Suprapubic skin (tissue), 4 donors: ENCODE measurements around the gene PRMT1. TPM values are rescaled to one million over a fixed set of nuclear protein-coding genes. Genes with fewer than 3 reads are reported as not detected.

Experiments used
- DNase-seq, 2 donors: peaks; one replicate each; pipeline ENCODE4 v3.0.0-alpha.2; 2019; ENCODE audit warnings: low spot score in 2 of 2
- H3K27ac ChIP-seq: fragments of 200-600 bp; sonication (generic); one replicate; pipeline ENCODE4 v1.5.1; 2019
- H3K27me3 ChIP-seq: fragments of 200-600 bp; sonication (generic); one replicate; pipeline ENCODE4 v1.5.1; 2019
- H3K36me3 ChIP-seq: fragments of 200-600 bp; sonication (generic); one replicate; pipeline ENCODE4 v1.5.1; 2019
- H3K4me1 ChIP-seq: fragments of 200-600 bp; sonication (generic); one replicate; pipeline ENCODE4 v1.5.1; 2019
- H3K4me3 ChIP-seq: fragments of 200-600 bp; sonication (generic); one replicate; pipeline ENCODE4 v1.5.1; 2019; ENCODE audit warnings: mild to moderate bottlenecking
- H3K9me3 ChIP-seq: fragments of 200-600 bp; sonication (generic); one replicate; pipeline ENCODE4 v1.5.1; 2019
- CTCF ChIP-seq, 2 donors: fragments of 200-600 bp in 1 of 2; fragments of 450-650 bp in 1 of 2; sonication (generic) in 1 of 2; IDR thresholded peaks; one replicate each; pipeline ENCODE4 v1.5.1; 2016 to 2019; ENCODE audit warnings: antibody characterized with exemption in 2 of 2, mild to moderate bottlenecking in 1 of 2, moderate library complexity in 1 of 2
- EP300 ChIP-seq: sonication (generic); formaldehyde crosslinking; IDR thresholded peaks from one replicate; pipeline ENCODE4 v1.6.1; 2017; ENCODE audit warnings: antibody characterized with exemption
- POLR2A ChIP-seq, 2 donors: fragments of 450-650 bp; IDR thresholded peaks; one replicate each; pipeline ENCODE4 v1.6.1; 2017; ENCODE audit warnings: antibody characterized with exemption in 2 of 2, mild to moderate bottlenecking in 2 of 2, moderate library complexity in 2 of 2
- POLR2AphosphoS5 ChIP-seq, 3 donors: sonication (generic); formaldehyde crosslinking; IDR thresholded peaks; one replicate each; pipeline ENCODE4 v1.6.1; 2017; ENCODE audit warnings: antibody characterized with exemption in 3 of 3
- whole genome bisulfite sequencing: methylation state at CpG from one replicate; pipeline ENCODE4 v1.1.5; 2018; 5-methylcytosine and 5-hydroxymethylcytosine counted together
- total RNA-seq, 4 donors: library from RNA; depleted of rRNA; stranded (reverse); fragments of >200 nt; gene quantifications; one replicate each; pipeline ENCODE4 v1.1.0, GENCODE V29; 2016

Gene PRMT1
- total RNA-seq, 4 donors from 2014 or later = 101 to 142 (median 112) TPM

GRCh38 chr19:49645995-49646394 lies 31.1 kb upstream of the PRMT1 start:
- H3K9me3 ChIP-seq = no peaks in the 10 kb centered on the region
- no peak overlapping the region for H3K4me3 ChIP-seq
- DNase-seq = no peak
- peaks cover 52% of the 10 kb centered on the region for H3K36me3 ChIP-seq
- 94% methylated on average over 13 of the region's 13 CpGs for WGBS
- no peak overlapping the region for H3K27ac ChIP-seq
- no peaks in the 10 kb centered on the region for H3K27me3 ChIP-seq
- peaks cover 33% of the 10 kb centered on the region for H3K4me1 ChIP-seq
- TF ChIP-seq POLR2AphosphoS5 (IDR thresholded peaks at IDR 0.05) = no peak
- no peak for TF ChIP-seq POLR2A (IDR thresholded peaks at IDR 0.05)
- no peak for TF ChIP-seq CTCF (IDR thresholded peaks at IDR 0.05)
- TF ChIP-seq EP300 = no peak

DNA sequence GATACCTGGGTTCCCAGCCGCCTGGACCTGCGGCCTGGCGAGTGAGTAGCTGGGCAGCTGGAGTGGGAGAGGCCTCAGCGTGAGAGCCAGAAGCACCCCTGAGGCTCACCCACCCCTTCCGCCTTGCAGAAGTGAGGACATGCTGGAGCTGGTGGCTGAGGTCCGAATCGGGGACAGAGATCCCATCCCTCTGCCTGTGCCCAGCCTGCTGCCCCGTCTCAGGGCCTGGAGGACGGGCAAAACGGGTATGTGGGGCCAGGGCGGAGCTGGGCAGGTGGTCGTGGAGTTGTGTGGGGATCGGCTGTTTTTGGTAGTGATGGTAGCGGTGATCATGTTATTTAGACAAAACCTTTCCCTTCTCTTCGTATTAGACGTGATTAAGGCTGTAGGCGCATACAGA lies 30.5 kb upstream of the PRMT1 start:
- H3K4me1 ChIP-seq = peaks cover 27% of the 10 kb centered on the region
- H3K9me3 ChIP-seq = no peaks in the 10 kb centered on the region
- H3K36me3 ChIP-seq = peaks cover 58% of the 10 kb centered on the region
- TF ChIP-seq EP300 = no peak
- TF ChIP-seq CTCF (IDR thresholded peaks at IDR 0.05) = no peak
- TF ChIP-seq POLR2A (IDR thresholded peaks at IDR 0.05) = no peak
- no peak for TF ChIP-seq POLR2AphosphoS5 (IDR thresholded peaks at IDR 0.05)
- no peak for DNase-seq
- H3K27me3 ChIP-seq = no peaks in the 10 kb centered on the region
- 96% methylated on average over 15 of the region's 17 CpGs for WGBS
- H3K4me3 ChIP-seq = no peak overlapping the region
- H3K27ac ChIP-seq = no peak overlapping the region

DNA sequence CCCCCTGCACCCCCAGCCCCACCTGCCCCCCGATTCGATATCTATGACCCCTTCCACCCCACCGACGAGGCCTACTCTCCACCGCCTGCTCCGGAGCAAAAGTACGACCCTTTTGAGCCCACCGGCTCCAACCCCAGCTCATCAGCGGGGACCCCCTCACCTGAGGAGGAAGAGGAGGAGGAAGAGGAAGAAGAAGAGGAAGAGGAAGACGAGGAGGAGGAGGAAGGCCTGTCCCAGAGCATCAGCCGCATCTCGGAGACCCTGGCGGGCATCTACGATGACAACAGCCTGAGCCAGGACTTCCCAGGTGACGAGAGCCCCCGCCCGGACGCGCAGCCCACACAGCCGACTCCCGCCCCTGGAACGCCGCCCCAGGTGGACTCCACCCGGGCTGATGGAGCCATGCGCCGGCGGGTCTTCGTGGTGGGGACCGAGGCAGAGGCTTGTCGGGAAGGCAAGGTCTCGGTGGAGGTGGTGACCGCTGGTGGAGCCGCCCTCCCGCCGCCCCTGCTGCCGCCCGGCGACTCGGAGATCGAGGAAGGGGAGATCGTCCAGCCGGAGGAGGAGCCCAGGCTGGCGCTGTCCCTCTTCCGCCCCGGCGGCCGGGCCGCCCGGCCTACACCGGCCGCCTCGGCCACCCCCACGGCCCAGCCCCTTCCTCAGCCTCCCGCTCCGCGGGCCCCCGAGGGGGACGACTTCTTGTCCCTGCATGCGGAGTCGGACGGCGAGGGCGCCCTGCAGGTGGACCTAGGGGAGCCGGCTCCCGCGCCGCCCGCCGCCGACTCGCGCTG lies 25.8 kb upstream of the PRMT1 start:
- Histone ChIP-seq H3K27me3 (no peaks in the 10 kb centered on the region), H3K9me3 (no peaks in the 10 kb centered on the region), H3K36me3 (peaks cover 91% of the 10 kb centered on the region), H3K4me3 (no peak overlapping the region), H3K4me1 (no peaks in the 10 kb centered on the region), H3K27ac (no peak overlapping the region)
- DNase-seq = no peak
- 89% methylated on average over 27 of the region's 72 CpGs for WGBS
- TF ChIP-seq CTCF (IDR thresholded peaks at IDR 0.05) (no peak), POLR2A (IDR thresholded peaks at IDR 0.05) (no peak)

DNA sequence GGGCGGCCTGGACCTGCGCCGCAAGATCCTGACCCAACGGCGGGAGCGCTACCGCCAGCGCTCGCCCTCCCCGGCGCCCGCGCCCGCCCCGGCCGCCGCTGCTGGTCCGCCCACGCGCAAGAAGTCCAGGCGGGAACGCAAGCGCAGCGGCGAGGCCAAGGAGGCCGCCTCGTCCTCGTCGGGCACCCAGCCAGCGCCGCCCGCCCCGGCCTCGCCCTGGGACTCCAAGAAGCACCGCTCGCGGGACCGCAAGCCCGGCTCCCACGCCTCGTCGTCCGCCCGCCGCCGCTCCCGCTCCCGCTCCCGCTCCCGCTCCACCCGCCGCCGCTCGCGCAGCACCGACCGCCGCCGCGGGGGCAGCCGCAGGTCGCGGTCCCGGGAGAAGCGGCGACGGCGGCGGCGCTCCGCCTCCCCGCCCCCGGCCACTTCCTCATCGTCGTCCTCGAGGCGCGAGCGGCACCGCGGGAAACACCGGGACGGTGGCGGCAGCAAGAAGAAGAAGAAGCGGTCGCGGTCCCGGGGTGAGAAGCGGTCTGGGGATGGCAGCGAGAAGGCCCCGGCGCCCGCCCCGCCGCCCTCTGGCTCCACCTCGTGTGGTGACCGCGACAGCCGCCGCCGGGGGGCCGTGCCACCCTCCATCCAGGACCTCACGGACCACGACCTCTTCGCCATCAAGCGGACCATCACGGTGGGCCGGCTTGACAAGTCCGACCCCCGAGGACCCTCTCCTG lies 25.1 kb upstream of the PRMT1 start:
- DNase-seq = no peak
- Histone ChIP-seq H3K4me3 (no peak overlapping the region), H3K9me3 (no peaks in the 10 kb centered on the region), H3K27ac (no peak overlapping the region), H3K4me1 (no peaks in the 10 kb centered on the region), H3K27me3 (no peaks in the 10 kb centered on the region), H3K36me3 (peaks cover 91% of the 10 kb centered on the region)
- no peak for TF ChIP-seq EP300
- 94% methylated on average over 88 of the region's 110 CpGs for WGBS

- H3K9me3 ChIP-seq = no peaks in the 10 kb centered on the region
- H3K36me3 ChIP-seq = peaks cover 91% of the 10 kb centered on the region
- no peaks in the 10 kb centered on the region for H3K27me3 ChIP-seq
- DNase-seq = no peak
- 92% methylated on average over 29 of the region's 58 CpGs for WGBS
- no peak overlapping the region for H3K27ac ChIP-seq
- no peak for TF ChIP-seq EP300
- no peak for TF ChIP-seq POLR2AphosphoS5 (IDR thresholded peaks at IDR 0.05)
- TF ChIP-seq POLR2A (IDR thresholded peaks at IDR 0.05) = no peak
- TF ChIP-seq CTCF (IDR thresholded peaks at IDR 0.05) = no peak
- H3K4me3 ChIP-seq = no peak overlapping the region
- no peaks in the 10 kb centered on the region for H3K4me1 ChIP-seq
Measured at GRCh38 chr19:49652551-49653465, 24.3 kb upstream of the PRMT1 start.
